Measurements from ENCODE around the gene SNED1.

Gene SNED1

DNA sequence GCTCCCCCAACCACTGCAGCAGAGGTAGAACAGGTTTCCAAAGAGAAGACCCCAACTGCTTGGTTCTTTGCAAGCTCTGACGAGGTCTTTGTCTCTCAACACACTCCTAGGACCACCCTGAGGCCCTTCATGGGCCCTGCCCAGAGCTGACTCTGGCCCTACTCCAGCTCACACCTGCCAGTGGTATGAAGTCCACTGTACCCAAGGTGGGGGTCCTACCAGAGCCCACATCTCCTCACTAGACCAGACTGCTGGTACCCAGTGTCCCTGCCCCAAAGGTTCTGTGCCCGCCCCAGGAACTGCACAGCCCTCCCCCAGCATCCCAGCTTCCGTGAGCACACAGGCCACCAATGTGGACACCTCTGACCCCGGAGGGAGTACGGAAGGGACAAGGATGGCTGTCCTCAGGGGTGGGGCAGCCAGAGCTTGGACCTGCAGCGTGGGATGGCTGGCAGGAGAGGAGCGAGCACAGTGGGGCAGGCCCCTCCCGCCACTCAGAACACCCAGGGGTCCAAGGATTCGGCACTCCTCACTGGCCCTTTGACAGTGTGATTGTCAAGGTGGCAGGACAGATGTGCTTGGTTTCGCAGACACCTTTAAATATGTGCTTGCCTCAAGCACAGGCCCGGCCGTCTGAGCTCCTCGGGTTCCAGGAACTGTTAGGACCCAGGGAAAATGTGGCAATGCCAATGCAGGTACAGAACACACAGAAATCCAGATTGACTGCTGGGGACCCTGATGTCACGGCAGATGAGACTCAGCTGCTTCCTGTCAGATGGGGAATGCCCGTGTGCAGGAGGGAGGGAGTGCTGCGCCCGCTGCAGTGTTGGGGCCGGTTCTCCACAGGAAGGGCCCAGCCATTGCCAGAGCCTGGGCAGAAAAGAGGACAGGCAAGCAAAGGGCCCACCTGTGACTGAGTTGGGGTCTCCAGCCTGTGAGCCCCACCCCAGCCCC, 52.5 kb downstream of the SNED1 start:
- no peak for DNase-seq

DNA sequence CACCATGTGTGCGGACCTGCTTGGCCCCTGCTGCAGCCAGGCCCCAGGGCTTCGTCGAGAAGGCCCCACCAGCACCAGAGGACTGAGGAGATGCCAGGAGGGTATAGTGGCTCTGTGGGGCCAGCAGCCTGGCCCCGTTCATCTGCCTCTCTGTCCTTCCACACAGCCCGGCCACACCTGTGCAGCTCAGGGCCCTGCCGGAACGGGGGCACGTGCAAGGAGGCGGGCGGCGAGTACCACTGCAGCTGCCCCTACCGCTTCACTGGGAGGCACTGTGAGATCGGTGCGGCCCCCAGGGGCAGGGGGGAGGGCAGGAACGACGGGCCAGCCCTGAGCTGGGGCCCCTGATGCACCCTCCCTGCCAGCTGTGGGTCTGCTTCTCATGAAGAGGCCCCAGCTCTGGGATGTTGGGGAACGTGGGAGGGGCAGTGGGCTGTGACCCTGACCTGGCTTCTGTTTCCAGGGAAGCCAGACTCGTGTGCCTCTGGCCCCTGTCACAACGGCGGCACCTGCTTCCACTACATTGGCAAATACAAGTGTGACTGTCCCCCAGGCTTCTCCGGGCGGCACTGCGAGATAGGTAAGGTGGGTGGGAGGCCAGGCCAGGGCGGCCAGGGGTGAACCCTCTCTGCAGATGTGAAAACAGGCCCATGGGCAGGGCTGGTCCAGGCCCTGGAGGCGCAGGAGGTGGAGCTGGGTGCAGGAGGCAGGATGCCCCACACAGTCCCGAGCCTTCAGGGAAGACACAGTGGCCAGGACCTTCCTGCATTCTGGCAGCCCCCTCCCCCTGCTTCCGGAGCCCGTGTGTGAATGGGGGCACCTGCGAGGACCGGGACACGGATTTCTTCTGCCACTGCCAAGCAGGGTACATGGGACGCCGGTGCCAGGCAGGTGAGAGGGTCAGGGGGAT, 53.4 kb downstream of the SNED1 start:
- DNase-seq: no peak

DNA sequence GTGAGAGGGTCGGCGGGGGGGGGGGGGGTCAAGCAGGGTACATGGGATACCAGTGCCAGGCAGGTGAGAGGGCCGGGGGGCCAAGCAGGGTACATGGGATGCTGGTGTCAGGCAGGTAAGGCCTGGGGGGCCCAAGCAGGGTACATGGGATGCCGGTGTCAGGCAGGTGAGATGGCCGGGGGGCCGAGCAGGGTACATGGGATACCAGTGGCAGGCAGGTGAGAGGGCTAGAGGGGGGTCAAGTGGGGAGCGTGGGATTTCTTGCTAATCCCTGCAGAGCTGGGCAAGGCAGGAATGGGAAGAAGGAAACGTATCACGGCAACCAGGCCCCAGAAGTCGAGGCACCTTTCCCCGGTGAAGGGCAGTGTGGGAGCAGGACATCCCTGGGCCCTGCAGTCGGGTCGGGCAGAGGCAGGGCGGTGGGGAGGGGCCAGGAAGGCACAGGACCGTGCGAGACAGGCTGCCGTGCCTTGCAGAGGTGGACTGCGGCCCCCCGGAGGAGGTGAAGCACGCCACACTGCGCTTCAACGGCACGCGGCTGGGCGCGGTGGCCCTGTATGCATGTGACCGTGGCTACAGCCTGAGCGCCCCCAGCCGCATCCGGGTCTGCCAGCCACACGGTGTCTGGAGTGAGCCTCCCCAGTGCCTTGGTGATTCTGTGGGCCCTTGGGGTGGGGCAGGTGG, 54.4 kb downstream of the SNED1 start:
- no peak for DNase-seq

DNA sequence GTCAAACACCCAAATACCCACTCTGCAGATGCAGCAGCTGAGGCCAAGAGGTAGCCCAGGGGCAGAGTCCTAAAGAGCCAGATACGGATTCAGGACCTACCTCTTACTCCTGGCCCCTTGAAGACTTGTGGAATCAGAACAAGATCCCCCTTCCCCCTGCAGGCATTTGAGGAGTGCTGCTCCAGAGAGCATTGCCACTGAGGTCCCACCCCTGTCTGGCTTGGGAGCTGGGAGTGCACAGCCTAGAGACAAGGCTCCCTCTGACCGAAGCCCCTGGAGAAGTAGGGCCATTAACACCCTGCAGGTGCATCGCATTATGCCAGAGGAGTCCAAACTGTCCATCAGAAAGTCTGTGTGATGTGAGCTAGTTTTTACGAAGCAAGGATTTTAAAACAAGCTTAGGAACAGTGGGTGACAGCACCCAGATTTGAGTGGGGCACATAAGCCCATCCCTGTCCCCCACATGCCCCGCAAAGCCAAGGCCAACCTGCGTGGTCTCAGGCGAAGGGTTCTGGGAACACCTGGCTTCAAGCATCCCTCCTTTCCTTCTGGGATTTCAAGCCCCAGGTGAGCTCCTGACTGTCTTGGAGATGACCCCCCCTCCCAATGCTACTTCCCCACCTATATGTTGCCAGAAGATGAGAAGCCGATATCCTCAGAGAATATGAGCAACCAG, 55.3 kb downstream of the SNED1 start:
- no peak for DNase-seq

DNA sequence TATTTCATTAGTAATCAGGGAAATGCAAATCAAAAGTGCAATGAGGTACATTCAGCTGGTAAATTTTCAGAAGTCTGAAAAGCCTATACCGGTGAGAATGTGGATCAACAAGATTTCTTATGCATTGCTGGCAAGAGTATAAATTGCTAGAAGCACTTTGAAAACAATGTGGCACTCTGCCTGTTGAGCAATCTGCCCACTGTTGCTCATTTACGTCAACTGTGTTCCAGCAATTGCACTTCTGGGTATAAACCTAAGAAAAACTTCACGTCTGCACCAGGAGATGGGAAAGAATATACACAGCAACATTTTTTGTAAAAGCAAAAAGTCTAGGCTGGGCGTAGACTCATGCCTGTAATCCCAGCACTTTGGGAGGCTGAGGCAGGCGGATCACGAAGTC, 62.9 kb downstream of the SNED1 start:
- no peak for DNase-seq

- no peak for DNase-seq
These were observed 64.1 kb downstream of the SNED1 start for GRCh38 chr2:241062389-241063092.

GRCh38 chr2:241063093-241063551, 64.7 kb downstream of the SNED1 start:
- no peak for DNase-seq

DNA sequence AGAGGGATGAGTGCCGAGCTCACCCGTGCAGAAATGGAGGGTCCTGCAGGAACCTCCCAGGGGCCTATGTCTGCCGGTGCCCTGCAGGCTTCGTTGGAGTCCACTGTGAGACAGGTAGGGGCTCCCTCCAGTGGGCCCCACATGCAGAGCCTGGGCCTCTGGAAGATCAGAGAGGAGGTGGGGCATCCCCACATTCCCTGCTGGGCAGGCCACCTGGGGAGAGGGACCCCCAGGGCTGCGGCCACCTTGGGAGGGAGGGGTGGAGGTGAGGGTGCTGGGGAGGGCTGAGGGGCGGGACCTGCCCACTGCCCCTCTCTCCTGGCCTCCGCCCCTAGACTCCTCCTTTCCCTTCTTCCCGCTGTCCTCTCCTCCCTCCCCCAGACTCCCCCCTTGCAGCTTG, 65.2 kb downstream of the SNED1 start:
- no peak for DNase-seq

DNA sequence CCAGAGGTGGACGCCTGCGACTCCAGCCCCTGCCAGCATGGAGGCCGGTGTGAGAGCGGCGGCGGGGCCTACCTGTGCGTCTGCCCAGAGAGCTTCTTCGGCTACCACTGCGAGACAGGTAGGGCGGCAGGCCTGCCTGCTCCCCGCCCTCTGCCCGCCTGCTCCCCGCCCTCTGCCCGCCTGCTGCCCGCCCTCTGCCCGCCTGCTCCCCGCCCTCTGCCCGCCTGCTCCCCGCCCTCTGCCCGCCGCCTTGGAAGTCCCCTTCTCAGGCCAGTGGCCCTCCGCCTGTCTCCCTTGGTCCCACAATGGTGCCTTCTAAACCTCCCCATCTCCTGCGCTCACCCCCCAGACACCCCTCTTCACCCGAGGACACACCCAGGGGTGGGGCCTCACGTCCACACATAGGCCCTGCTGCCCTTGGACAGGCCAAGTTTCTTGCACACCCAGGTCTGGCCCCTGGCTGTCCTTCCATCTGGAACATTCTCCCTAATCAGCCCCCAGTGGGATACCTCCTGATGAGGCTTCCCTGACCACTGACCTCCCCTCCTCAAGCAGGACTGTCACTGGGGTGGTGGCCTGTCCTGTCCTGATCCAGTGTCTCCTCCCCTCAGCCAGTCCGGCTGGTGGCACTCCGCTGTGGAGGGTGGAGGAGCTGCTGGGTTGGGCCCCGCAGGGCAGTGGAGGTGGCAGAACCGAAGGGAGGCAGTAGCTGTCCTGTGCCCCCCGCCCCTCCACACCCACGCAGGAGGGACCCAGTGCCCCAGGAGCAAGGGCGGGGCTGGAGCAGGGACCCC, 65.8 kb downstream of the SNED1 start:
- peak; percentile 51 for DNase-seq

DNA sequence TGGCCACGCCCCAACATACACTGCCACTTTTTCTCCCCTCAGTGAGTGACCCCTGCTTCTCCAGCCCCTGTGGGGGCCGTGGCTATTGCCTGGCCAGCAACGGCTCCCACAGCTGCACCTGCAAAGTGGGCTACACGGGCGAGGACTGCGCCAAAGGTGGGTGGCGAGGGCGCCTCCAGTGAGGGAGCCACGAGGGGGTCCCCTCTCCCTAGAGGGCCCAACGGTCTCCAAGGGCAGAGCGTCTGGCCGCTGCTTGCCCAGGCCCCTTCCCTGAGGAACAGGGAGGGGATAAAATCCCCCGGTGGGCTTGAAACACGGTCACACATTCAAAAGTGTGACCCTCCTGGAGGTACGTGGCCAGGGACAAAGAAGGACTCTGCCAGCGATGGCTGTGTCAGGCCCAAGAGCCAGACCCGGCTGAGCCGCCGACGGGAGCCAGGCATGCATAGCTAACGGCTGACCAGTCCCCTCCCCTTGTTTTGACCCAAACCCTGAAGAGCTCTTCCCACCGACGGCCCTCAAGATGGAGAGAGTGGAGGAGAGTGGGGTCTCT, 66.5 kb downstream of the SNED1 start:
- no peak for DNase-seq

DNA sequence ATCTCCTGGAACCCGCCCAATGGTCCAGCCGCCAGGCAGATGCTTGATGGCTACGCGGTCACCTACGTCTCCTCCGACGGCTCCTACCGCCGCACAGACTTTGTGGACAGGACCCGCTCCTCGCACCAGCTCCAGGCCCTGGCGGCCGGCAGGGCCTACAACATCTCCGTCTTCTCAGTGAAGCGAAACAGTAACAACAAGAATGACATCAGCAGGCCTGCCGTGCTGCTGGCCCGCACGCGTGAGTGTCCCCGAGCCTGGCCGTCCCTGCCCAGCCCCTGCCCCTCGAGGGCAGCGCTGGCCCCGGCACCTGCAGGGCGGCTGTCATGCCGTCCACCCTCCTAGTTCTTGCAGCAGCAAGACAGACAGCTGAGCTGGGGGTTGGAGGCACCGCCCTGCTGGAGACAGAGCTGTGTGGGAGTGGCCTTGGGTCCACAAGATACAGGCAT, 67.0 kb downstream of the SNED1 start:
- DNase-seq: no peak

- no peak for DNase-seq
These were observed 67.9 kb downstream of the SNED1 start for GRCh38 chr2:241066171-241066892.

GRCh38 chr2:241066893-241067341, 68.5 kb downstream of the SNED1 start:
- DNase-seq: no peak

GRCh38 chr2:241067501-241068135, 69.2 kb downstream of the SNED1 start:
- no peak for DNase-seq

DNA sequence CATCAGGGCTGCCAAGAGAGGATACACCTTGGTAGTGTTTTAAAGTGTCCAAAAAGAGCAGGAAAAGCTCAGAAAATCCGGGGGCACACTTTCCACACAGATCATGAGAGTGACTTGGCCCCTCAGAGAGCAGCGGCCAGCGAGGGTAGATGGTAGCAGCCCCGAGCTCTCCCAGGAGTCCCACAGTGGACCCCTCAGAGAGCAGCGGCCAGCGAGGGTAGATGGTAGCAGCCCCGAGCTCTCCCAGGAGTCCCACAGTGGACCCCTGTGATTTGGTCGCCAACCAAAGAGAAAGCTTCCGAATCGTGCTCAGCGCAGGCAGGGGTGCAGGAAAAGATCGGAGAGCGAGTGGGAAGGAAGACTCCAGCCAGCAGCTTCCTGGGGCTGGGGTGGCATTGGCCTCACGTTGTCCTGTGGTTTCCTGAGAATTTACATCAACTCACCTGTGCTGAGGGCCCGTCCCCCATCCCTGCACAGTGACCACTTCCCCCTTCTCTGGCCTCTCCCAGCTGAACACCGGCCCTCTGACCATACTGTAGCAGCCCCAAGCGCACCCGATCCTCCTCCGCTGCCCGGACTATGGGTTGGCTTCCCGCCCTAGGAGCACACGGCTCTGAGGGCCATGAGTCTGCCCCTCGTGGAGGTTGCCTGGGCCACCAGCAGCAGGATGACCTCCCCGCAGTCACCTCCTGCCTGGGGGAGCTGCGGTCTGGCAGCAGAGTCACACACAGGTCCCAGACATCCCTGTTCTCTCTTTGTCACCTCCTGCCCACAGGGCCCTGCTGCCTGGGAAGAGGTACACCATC, 69.9 kb downstream of the SNED1 start:
- DNase-seq: no peak

DNA sequence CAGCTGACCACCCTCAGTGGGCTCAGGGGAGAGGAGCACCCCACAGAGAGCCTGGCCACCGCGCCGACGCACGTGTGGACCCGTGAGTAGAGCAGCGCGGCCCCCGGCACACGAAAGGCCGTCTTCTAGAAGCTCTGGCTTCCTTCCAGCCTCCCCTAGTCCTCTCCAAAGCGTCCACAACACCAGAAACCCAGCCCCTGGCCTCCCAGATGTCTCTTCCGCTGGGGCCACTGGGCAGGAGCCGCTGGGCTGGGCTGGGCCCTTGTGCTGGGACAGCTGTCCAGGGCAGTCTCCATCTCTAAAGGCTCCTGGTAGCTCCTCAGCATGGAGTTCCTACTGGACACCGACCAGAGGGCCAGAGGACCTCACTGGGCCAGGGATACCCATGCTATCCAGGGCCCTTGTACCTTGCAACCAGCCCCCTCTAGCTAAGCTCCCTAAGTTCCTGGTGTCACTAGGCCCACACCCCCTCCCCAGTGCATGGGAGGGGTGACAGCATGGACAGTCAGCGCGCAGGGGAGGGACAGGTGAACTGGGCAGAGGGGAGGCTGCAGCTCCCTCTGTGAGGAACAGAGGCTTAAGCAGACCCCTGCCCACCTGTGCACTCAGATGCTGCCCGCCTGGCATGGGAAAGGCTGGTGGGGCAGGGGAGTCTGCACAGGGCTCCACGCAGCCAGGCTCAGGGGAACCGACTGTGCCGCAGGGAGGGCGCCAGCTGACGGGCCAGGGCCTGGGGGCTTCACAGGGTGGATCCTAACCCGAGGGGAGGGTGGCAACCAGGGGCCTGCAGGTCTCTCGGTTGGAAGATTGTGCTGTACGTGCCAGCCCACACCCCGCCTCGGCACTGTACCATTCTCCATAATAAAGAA, 70.8 kb downstream of the SNED1 start:
- DNase-seq: no peak

DNA sequence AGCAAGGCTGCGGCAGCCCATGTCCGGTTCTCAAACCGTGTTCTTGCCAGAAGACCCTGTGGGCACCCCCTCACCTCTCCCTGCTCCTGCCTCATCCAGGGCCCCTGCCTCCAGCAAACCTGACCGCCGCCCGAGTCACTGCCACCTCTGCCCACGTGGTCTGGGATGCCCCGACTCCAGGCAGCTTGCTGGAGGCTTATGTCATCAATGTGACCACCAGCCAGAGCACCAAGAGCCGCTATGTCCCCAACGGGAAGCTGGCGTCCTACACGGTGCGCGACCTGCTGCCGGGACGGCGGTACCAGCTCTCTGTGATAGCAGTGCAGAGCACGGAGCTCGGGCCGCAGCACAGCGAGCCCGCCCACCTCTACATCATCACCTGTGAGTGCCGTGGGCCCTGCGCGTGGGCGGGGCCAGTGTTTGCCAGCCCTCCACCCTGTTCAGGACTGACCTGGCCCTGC, 71.4 kb downstream of the SNED1 start:
- DNase-seq: no peak
